Measurements from ENCODE around the gene EPHA1. TPM values are rescaled to one million over a fixed set of nuclear protein-coding genes. Genes with fewer than 3 reads are reported as not detected.
"Not testable (repeated sequence)": the region's sequence is repeated elsewhere in the genome, so short reads cannot be mapped to it uniquely, and the experiment has no call there.

Gene EPHA1
- total RNA-seq, 3 donors from 2014 or later, result 9.1 to 19.6 (median 18.9) TPM

- Histone ChIP-seq H3K9me3 (no peaks in the 10 kb centered on the region), H3K36me3 (ENCODE audit: low read depth) (no peaks in the 10 kb centered on the region), H3K4me1 (ENCODE audit: low read depth) (peaks cover 13% of the 10 kb centered on the region), H3K4me3 (no peak overlapping the region)
- ATAC-seq, result no peak
- intact Hi-C loops (cut with DNase I, micrococcal nuclease), result no loop called here
- no peak for DNase-seq
- no peak for TF ChIP-seq CTCF (IDR thresholded peaks at IDR 0.05)
Observed at GRCh38 chr7:143406002-143406357, 2.7 kb downstream of the EPHA1 start.

GRCh38 chr7:143405173-143406001 is 3.3 kb downstream of the EPHA1 start:
- DNase-seq, result peak in 2 of 3 donors; percentile 57 to 58
- Histone ChIP-seq H3K4me3 (no peak overlapping the region), H3K9me3 (no peaks in the 10 kb centered on the region), H3K4me1 (ENCODE audit: low read depth) (peaks cover 13% of the 10 kb centered on the region), H3K36me3 (ENCODE audit: low read depth) (no peaks in the 10 kb centered on the region)
- intact Hi-C loops (cut with DNase I, micrococcal nuclease), result no loop called here
- TF ChIP-seq CTCF (IDR thresholded peaks at IDR 0.05), result no peak
- ATAC-seq, result no peak

GRCh38 chr7:143402233-143402632 is 6.4 kb downstream of the EPHA1 start:
- H3K4me3 ChIP-seq; H3K4me1 ChIP-seq (ENCODE audit: low read depth); H3K9me3 ChIP-seq; DNase-seq; H3K36me3 ChIP-seq (ENCODE audit: low read depth); ATAC-seq; intact Hi-C loops (cut with DNase I, micrococcal nuclease): not testable (repeated sequence)

GRCh38 chr7:143401265-143401664 is 7.4 kb downstream of the EPHA1 start:
- intact Hi-C loops (cut with DNase I, micrococcal nuclease), result no loop called here
- DNase-seq, result no peak
- ATAC-seq, result no peak
- Histone ChIP-seq H3K4me1 (ENCODE audit: low read depth) (no peaks in the 10 kb centered on the region), H3K4me3 (no peak overlapping the region), H3K36me3 (ENCODE audit: low read depth) (no peaks in the 10 kb centered on the region), H3K9me3 (no peaks in the 10 kb centered on the region)
- no peak for TF ChIP-seq CTCF (IDR thresholded peaks at IDR 0.05)

- Histone ChIP-seq H3K4me3 (no peak overlapping the region), H3K9me3 (no peaks in the 10 kb centered on the region), H3K4me1 (ENCODE audit: low read depth) (no peaks in the 10 kb centered on the region), H3K36me3 (ENCODE audit: low read depth) (no peaks in the 10 kb centered on the region)
- no peak for TF ChIP-seq CTCF (IDR thresholded peaks at IDR 0.05)
- no peak for DNase-seq
- intact Hi-C loops (cut with DNase I, micrococcal nuclease), result no loop called here
- ATAC-seq, result no peak
Observed at GRCh38 chr7:143399642-143400041, 9.0 kb downstream of the EPHA1 start.

- DNase-seq (no peak), ATAC-seq (no peak)
- no peaks in the 10 kb centered on the region for H3K36me3 ChIP-seq (ENCODE audit: low read depth)
- no peak overlapping the region for H3K4me3 ChIP-seq
- H3K4me1 ChIP-seq (ENCODE audit: low read depth), result no peaks in the 10 kb centered on the region
- intact Hi-C loops (cut with DNase I, micrococcal nuclease), result no loop called here
- H3K9me3 ChIP-seq, result no peaks in the 10 kb centered on the region
- no peak for TF ChIP-seq CTCF (IDR thresholded peaks at IDR 0.05)
Observed at GRCh38 chr7:143399151-143399550, 9.5 kb downstream of the EPHA1 start.
